NOMO-1 treated with dmso at 0.1 percent for 144 hours (cell line): Measurements from ENCODE around the gene OLFM1.

Experiments used
- DNase-seq: peaks from one replicate; lab custom pipeline; 2025; ENCODE audit not compliant: unreplicated experiment; lab: John Stamatoyannopoulos, UW

The OLFM1 gene

GRCh38 chr9:135088979-135089847, 1.7 kb downstream of the OLFM1 start:
- no peak for DNase-seq

- DNase-seq = no peak
These were observed 2.6 kb downstream of the OLFM1 start for GRCh38 chr9:135090081-135090480.

GRCh38 chr9:135090547-135090946, 3.1 kb downstream of the OLFM1 start:
- DNase-seq = no peak

GRCh38 chr9:135091545-135091944, 4.1 kb downstream of the OLFM1 start:
- DNase-seq = no peak

- DNase-seq = no peak
These were observed 5.6 kb downstream of the OLFM1 start for GRCh38 chr9:135093111-135093510.

- DNase-seq = no peak
These were observed 6.6 kb downstream of the OLFM1 start for GRCh38 chr9:135093911-135094584.

GRCh38 chr9:135095470-135096407, 8.3 kb downstream of the OLFM1 start:
- no peak for DNase-seq

GRCh38 chr9:135096408-135096895, 9.0 kb downstream of the OLFM1 start:
- DNase-seq = no peak

- DNase-seq = no peak
These were observed 11.1 kb downstream of the OLFM1 start for GRCh38 chr9:135098400-135099105.

- no peak for DNase-seq
These were observed 12.1 kb downstream of the OLFM1 start for GRCh38 chr9:135099574-135099973.

- DNase-seq = no peak
These were observed 12.8 kb downstream of the OLFM1 start for GRCh38 chr9:135100241-135100681.

GRCh38 chr9:135100725-135101410, 13.4 kb downstream of the OLFM1 start:
- no peak for DNase-seq

GRCh38 chr9:135101486-135101885, 14.0 kb downstream of the OLFM1 start:
- no peak for DNase-seq

GRCh38 chr9:135101926-135102325, 14.5 kb downstream of the OLFM1 start:
- no peak for DNase-seq

- DNase-seq = no peak
These were observed 14.9 kb downstream of the OLFM1 start for GRCh38 chr9:135102331-135102730.

- no peak for DNase-seq
These were observed 15.6 kb downstream of the OLFM1 start for GRCh38 chr9:135103001-135103446.

- DNase-seq = no peak
These were observed 16.6 kb downstream of the OLFM1 start for GRCh38 chr9:135103931-135104639.

GRCh38 chr9:135104761-135105160, 17.3 kb downstream of the OLFM1 start:
- DNase-seq = no peak

GRCh38 chr9:135105211-135105745, 17.8 kb downstream of the OLFM1 start:
- no peak for DNase-seq
